GM18867 (cell line): Measurements from ENCODE around the gene DCTN2.
"Not testable (repeated sequence)": the region's sequence is repeated elsewhere in the genome, so short reads cannot be mapped to it uniquely, and the experiment has no call there.

Experiments used
- ATAC-seq: cut with Tn5 transposase; IDR thresholded peaks from one replicate; pipeline ENCODE4 v1.9.1; 2021; ENCODE audit warnings: mild to moderate bottlenecking, moderate library complexity; ENCODE audit not compliant: unreplicated experiment

Gene DCTN2

GRCh38 chr12:57546438-57547287 is at the start of gene DCTN2:
Gene DCTN2, minus strand, starts transcription at chr12:57547192. Its CDS starts 129 bp downstream, at chr12:57547063.
- peak; percentile 97 for ATAC-seq

GRCh38 chr12:57593187-57593586 is 46.2 kb upstream of the DCTN2 start:
- no peak for ATAC-seq

- ATAC-seq, result no peak
Observed at GRCh38 chr12:57592551-57593165, 45.7 kb upstream of the DCTN2 start.

- peak; percentile 4 for ATAC-seq
Observed at GRCh38 chr12:57591782-57592325, 44.9 kb upstream of the DCTN2 start.

GRCh38 chr12:57590864-57591781 is 44.1 kb upstream of the DCTN2 start, which contains the start of gene PIP4K2C:
Gene PIP4K2C, plus strand, starts transcription at chr12:57591192. Its CDS starts 98 bp downstream, at chr12:57591290.
- peak; percentile 94 for ATAC-seq

GRCh38 chr12:57590479-57590863 is 43.5 kb upstream of the DCTN2 start:
- no peak for ATAC-seq

- ATAC-seq, result not testable (repeated sequence)
Observed at GRCh38 chr12:57588951-57589610, 42.1 kb upstream of the DCTN2 start.

- no peak for ATAC-seq
Observed at GRCh38 chr12:57586832-57587429, 39.9 kb upstream of the DCTN2 start.

GRCh38 chr12:57586128-57586527 is 39.1 kb upstream of the DCTN2 start:
- ATAC-seq, result no peak

GRCh38 chr12:57585156-57585555 is 38.2 kb upstream of the DCTN2 start:
- no peak for ATAC-seq

GRCh38 chr12:57584690-57585089 is 37.7 kb upstream of the DCTN2 start:
- ATAC-seq, result no peak

GRCh38 chr12:57584050-57584449 is 37.1 kb upstream of the DCTN2 start:
- no peak for ATAC-seq

- peak; percentile 96 for ATAC-seq
Observed at GRCh38 chr12:57583008-57583831, 36.2 kb upstream of the DCTN2 start.

GRCh38 chr12:57582440-57582839 is 35.4 kb upstream of the DCTN2 start:
- ATAC-seq, result no peak

GRCh38 chr12:57581802-57582201 is 34.8 kb upstream of the DCTN2 start:
- no peak for ATAC-seq

- ATAC-seq, result no peak
Observed at GRCh38 chr12:57580466-57580795, 33.4 kb upstream of the DCTN2 start.

- ATAC-seq, result no peak
Observed at GRCh38 chr12:57579677-57580465, 32.9 kb upstream of the DCTN2 start.

- no peak for ATAC-seq
Observed at GRCh38 chr12:57579011-57579410, 32.0 kb upstream of the DCTN2 start.
